ENCODE measurements around the gene ANKRD13B.

DNA sequence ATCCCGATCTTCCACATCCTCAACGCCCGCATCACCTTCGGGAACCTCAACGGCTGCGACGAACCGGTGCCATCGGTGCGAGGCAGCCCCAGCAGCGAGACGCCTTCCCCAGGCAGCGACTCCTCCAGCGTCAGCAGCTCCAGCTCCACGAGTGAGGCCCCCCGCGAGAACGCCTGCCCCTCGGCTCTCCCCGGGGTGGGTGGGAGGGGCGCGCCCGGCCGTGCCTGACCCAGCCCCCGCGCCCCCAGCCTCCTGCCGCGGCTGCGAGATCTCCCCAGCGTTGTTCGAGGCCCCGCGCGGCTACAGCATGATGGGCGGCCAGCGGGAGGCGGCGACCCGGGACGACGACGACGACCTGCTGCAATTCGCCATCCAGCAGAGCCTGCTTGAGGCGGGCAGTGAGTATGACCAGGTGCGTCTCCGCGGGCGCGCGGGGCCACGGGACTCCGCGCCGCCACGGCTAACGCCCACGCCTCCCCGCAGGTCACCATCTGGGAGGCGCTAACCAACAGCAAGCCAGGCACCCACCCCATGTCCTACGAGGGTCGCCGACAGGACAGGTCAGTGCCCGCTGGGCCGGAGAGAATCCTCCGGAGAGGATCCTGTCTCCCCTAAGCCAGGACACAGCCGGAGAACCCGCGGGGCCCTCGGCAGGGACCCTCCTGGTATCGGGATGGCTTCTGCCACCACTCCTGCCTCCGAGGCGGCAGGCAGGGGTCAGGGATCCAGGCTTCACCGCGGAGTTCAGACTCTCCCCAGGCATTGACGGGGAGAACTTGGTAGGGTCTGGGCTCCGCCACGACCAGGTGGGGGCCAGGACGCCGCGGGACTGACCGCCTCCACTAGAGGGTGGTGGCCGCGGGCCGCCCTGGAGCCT is 19.7 kb downstream of the ANKRD13B start:
- no peak for TF ChIP-seq CTCF (IDR thresholded peaks at IDR 0.05)
- TF ChIP-seq POLR2A (IDR thresholded peaks at IDR 0.05): no peak

All from Peyer's patch (tissue), 4 donors.